Esophagus squamous epithelium (tissue), 5 donors: Measurements from ENCODE around the gene IER5L. TPM values are rescaled to one million over a fixed set of nuclear protein-coding genes. Genes with fewer than 3 reads are reported as not detected.

ENCODE experiments used
- DNase-seq: peaks from one replicate; lab custom pipeline; 2025; lab: John Stamatoyannopoulos, UW
- H3K27ac ChIP-seq, 4 donors: fragments of 200-600 bp; sonication (generic); one replicate each; pipeline ENCODE4 v1.5.1; 2016 to 2019; ENCODE audit warnings: mild to moderate bottlenecking in 1 of 4
- H3K27me3 ChIP-seq, 4 donors: fragments of 200-600 bp; sonication (generic); 1 replicate in 3 of 4; 2 replicates in 1 of 4; pipeline versions ENCODE4 v1.5.1 to v1.6.0; 2017 to 2021; ENCODE audit warnings: antibody characterized with exemption in 1 of 4
- H3K36me3 ChIP-seq, 3 donors: fragments of 200-600 bp; sonication (generic); one replicate each; pipeline ENCODE4 v1.5.1; 2016 to 2019
- H3K4me1 ChIP-seq, 3 donors: fragments of 200-600 bp; sonication (generic); one replicate each; pipeline ENCODE4 v1.5.1; 2017 to 2019
- H3K4me3 ChIP-seq, 4 donors: fragments of 200-600 bp; sonication (generic); 1 replicate in 3 of 4; 2 replicates in 1 of 4; pipeline ENCODE4 v1.5.1; 2016 to 2019; ENCODE audit warnings: mild to moderate bottlenecking in 2 of 4, moderate library complexity in 1 of 4
- H3K9me3 ChIP-seq, 3 donors: fragments of 200-600 bp; sonication (generic); one replicate each; pipeline ENCODE4 v1.5.1; 2016 to 2019
- POLR2A ChIP-seq, 4 donors: fragments of 450-650 bp; IDR thresholded peaks; one replicate each; pipeline ENCODE4 v1.6.1; 2017; ENCODE audit warnings: antibody characterized with exemption in 4 of 4, mild to moderate bottlenecking in 4 of 4, moderate library complexity in 3 of 4
- WGBS, 2 donors: methylation state at CpG; one replicate each; pipeline ENCODE4 v1.1.5; 2018; 5-methylcytosine and 5-hydroxymethylcytosine counted together
- intact Hi-C: fragments of 100-400 bp; cut with DNase I; formaldehyde crosslinking; loops from one replicate; pipeline ENCODE4 v1.15.0; 2022
- total RNA-seq, 4 donors: library from RNA; depleted of rRNA; stranded (reverse); fragments of >200 nt; gene quantifications; one replicate each; pipeline ENCODE4 v1.1.0, GENCODE V29; 2016
- TF ChIP-seq, protein P1 (sequence below), 6 experiments: fragments of 450-650 bp in 4 of 6; fragments of 200-600 bp in 2 of 6; sonication (generic) in 2 of 6; IDR thresholded peaks; one replicate each; pipeline ENCODE4 v1.5.1; 2016 to 2019; ENCODE audit warnings: antibody characterized with exemption in 6 of 6, mild to moderate bottlenecking in 4 of 6, moderate library complexity in 4 of 6
- donor health status: DM: yes; HTN: yes; CAD: no.

Gene IER5L
- total RNA-seq, 4 donors from 2014 or later: 6.1 to 8.7 (median 7.2) TPM

DNA sequence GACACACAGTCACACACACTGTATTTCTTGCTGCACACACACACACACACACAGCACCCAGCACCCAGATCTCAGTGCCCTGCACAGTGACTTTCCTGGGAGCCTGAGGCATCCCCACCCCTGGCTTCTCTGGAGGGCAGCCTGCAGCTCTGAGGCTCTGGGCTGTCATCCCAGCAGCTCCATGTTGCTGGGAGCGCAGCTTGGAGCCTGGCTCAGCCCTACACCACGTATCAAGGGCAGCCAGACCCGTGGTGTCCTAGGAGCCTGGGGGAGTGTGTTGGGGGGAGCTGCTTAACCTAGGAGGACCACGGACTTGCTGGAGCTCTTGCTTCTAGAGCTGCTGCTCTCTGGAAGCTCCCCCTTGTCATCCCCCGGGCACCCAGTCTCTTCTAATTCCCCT, 5.2 kb downstream of the IER5L start:
- WGBS, 2 donors: 48% methylated on average over 4 of the region's 5 CpGs; no CpG with 5 or more reads in 1 of the 2 donors
- H3K4me3 ChIP-seq: no peak overlapping the region
- peaks cover 0 to 5% (median 0%) of the 10 kb centered on the region in 4 donors for H3K27me3 ChIP-seq
- H3K4me1 ChIP-seq: peaks cover 18 to 61% (median 30%) of the 10 kb centered on the region in 3 donors
- intact Hi-C loops: loop anchor here (5.0 kb wide), 1 partner anchor 434 kb away; no protein-coding TSS in a partner anchor
- DNase-seq: no peak
- TF ChIP-seq, protein P1, sequence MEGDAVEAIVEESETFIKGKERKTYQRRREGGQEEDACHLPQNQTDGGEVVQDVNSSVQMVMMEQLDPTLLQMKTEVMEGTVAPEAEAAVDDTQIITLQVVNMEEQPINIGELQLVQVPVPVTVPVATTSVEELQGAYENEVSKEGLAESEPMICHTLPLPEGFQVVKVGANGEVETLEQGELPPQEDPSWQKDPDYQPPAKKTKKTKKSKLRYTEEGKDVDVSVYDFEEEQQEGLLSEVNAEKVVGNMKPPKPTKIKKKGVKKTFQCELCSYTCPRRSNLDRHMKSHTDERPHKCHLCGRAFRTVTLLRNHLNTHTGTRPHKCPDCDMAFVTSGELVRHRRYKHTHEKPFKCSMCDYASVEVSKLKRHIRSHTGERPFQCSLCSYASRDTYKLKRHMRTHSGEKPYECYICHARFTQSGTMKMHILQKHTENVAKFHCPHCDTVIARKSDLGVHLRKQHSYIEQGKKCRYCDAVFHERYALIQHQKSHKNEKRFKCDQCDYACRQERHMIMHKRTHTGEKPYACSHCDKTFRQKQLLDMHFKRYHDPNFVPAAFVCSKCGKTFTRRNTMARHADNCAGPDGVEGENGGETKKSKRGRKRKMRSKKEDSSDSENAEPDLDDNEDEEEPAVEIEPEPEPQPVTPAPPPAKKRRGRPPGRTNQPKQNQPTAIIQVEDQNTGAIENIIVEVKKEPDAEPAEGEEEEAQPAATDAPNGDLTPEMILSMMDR (IDR thresholded peaks at IDR 0.05): no peak
- no peak for TF ChIP-seq POLR2A (IDR thresholded peaks at IDR 0.05)
- H3K27ac ChIP-seq: peak overlapping the region in 3 of 4 donors; percentile 97 to 100 (median 98)
- H3K9me3 ChIP-seq: no peaks in the 10 kb centered on the region
- no peaks in the 10 kb centered on the region for H3K36me3 ChIP-seq

DNA sequence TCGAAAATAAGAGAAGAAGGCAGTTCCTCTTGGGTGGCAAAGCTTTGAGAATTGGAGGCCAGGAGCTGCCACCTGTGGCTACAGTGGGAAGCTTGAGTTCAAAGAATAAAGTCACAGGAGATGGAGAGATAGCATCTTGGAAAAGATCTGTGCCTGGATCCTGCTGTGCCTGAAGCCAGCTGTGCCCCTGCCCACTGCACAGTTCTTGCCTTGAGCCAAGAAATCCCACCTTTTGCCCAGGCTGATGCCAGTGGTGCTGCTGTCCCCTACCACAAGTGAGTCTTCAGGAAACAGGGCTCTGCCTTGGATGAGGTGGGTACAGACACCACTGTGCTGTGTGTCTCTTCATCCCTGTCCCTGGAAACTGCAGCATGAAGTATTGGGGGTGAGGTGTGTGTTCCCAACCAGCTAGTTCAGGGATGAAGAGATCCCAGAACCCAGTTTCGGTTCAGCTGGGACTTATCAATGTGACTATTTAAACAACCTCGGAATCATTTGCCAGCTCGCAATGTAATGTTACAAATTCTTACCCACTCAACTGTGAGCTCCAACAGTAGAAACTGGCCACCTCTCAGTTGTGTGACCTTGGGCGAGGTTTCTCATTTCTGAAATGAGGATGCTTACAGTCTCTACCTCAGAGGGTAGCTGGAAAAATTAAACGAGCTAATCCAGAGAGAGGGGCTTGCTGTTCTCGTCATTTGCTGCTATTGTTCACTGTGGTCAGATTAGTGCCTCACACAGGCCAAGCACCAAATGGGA, 5.9 kb downstream of the IER5L start:
- H3K9me3 ChIP-seq: no peaks in the 10 kb centered on the region
- no peaks in the 10 kb centered on the region for H3K36me3 ChIP-seq
- TF ChIP-seq, protein P1 (IDR thresholded peaks at IDR 0.05): no peak
- TF ChIP-seq POLR2A (IDR thresholded peaks at IDR 0.05): no peak
- H3K4me1 ChIP-seq: peaks cover 23 to 67% (median 35%) of the 10 kb centered on the region in 3 donors
- H3K27me3 ChIP-seq: peaks cover 0 to 5% (median 0%) of the 10 kb centered on the region in 4 donors
- 56 to 62% methylated on average over 4 to 7 of the region's 7 CpGs for WGBS, 2 donors
- no peak overlapping the region for H3K4me3 ChIP-seq
- intact Hi-C loops: loop anchor here (5.0 kb wide), 1 partner anchor 435 kb away; no protein-coding TSS in a partner anchor
- peak overlapping the region in 2 of 4 donors; percentile 98 to 100 for H3K27ac ChIP-seq
- no peak for DNase-seq

DNA sequence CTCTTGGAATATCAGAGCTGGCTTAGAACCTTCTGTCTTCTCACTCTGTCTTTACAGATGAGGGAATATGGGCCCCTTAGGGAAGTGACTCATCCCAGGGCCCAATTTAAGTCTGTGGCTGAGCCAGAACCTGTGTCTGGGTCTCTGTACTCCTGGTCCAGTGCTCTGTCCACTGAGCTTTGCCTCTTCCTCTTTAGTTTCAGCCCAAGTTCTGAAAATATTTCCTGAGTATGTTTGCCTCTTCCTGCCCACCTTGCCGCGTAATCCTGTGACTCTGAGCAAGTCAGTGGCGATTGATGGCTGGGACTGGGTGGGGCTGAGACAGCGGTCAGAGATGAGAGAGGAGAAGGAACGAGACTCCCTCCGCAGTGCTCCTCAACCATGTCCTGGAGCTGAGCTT, 7.8 kb downstream of the IER5L start:
- H3K27ac ChIP-seq: peak overlapping the region in 1 of 4 donors; percentile 17
- DNase-seq: no peak
- peaks cover 34 to 72% (median 43%) of the 10 kb centered on the region in 3 donors for H3K4me1 ChIP-seq
- intact Hi-C loops: loop anchor here (5.0 kb wide), 1 partner anchor 437 kb away; no protein-coding TSS in a partner anchor
- H3K27me3 ChIP-seq: peaks cover 0 to 5% (median 0%) of the 10 kb centered on the region in 4 donors
- 36 to 83% methylated on average over 1 to 3 of the region's 6 CpGs for WGBS, 2 donors
- no peak for TF ChIP-seq POLR2A (IDR thresholded peaks at IDR 0.05)
- TF ChIP-seq, protein P1 (IDR thresholded peaks at IDR 0.05): no peak
- H3K9me3 ChIP-seq: no peaks in the 10 kb centered on the region
- no peaks in the 10 kb centered on the region for H3K36me3 ChIP-seq
- no peak overlapping the region for H3K4me3 ChIP-seq

DNA sequence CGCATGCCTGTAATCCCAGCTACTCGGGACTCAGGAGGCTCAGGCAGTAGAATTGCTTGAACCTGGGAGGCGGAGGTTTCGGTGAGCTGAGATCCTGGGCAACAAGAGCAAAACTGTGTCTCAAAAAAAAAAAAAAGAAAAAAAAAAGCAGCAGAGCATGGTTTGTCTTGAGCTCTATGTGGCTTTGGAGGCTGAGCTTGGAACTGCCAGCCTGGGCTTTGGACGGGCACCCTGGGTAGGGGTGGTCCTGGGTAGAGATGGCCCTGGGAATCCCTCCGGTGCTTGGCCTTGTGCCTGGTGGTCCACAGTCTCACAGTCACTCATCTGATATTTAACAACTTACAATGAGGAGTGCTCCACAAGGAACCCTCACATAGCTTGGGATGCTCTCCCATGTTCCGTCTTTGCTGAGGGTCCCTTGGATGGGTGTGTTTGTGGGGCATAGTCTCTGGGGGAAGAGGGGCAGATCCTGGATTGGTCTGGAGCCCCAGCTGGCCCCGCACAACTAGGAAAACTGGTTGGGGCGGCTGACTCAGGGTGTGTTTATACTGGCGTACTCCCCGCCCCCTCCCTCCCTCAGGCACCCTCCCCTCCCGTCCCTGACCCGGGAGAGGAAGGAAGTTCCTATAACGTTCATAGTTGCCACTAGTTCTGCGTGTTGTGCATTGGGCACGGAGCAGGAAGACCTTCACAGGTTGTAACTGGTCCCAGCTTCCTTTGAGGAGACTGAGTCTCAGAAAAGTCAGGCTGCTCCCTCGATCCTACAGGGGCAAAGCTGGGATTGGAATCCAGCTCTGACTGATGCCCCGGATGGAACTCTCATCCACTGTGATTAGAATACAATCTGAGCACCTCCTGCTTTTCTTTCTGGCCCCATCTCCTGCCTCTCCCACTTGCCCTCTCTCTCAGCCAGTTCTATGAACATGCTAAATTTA, 11.2 kb downstream of the IER5L start:
- intact Hi-C loops: no loop called here
- Histone ChIP-seq H3K27me3 (no peaks in the 10 kb centered on the region), H3K36me3 (no peaks in the 10 kb centered on the region), H3K4me1 (peaks cover 40 to 70% (median 42%) of the 10 kb centered on the region in 3 donors), H3K9me3 (no peaks in the 10 kb centered on the region), H3K4me3 (peak overlapping the region in 3 of 4 donors; percentile 18 to 51 (median 27)), H3K27ac (peak overlapping the region; percentile 91 to 95 (median 94))
- DNase-seq: peak; percentile 38
- 13 to 16% methylated on average over 9 to 14 of the region's 18 CpGs for WGBS, 2 donors
- TF ChIP-seq, protein P1 (IDR thresholded peaks at IDR 0.05): no peak
- peak in 1 of 4 donors; percentile 42 for TF ChIP-seq POLR2A (IDR thresholded peaks at IDR 0.05)
